Measurements from ENCODE around the gene NECTIN1. TPM values are rescaled to one million over a fixed set of nuclear protein-coding genes. Genes with fewer than 3 reads are reported as not detected.

NECTIN1 gene, protein sequence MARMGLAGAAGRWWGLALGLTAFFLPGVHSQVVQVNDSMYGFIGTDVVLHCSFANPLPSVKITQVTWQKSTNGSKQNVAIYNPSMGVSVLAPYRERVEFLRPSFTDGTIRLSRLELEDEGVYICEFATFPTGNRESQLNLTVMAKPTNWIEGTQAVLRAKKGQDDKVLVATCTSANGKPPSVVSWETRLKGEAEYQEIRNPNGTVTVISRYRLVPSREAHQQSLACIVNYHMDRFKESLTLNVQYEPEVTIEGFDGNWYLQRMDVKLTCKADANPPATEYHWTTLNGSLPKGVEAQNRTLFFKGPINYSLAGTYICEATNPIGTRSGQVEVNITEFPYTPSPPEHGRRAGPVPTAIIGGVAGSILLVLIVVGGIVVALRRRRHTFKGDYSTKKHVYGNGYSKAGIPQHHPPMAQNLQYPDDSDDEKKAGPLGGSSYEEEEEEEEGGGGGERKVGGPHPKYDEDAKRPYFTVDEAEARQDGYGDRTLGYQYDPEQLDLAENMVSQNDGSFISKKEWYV
- 58.2 TPM for total RNA-seq

DNA sequence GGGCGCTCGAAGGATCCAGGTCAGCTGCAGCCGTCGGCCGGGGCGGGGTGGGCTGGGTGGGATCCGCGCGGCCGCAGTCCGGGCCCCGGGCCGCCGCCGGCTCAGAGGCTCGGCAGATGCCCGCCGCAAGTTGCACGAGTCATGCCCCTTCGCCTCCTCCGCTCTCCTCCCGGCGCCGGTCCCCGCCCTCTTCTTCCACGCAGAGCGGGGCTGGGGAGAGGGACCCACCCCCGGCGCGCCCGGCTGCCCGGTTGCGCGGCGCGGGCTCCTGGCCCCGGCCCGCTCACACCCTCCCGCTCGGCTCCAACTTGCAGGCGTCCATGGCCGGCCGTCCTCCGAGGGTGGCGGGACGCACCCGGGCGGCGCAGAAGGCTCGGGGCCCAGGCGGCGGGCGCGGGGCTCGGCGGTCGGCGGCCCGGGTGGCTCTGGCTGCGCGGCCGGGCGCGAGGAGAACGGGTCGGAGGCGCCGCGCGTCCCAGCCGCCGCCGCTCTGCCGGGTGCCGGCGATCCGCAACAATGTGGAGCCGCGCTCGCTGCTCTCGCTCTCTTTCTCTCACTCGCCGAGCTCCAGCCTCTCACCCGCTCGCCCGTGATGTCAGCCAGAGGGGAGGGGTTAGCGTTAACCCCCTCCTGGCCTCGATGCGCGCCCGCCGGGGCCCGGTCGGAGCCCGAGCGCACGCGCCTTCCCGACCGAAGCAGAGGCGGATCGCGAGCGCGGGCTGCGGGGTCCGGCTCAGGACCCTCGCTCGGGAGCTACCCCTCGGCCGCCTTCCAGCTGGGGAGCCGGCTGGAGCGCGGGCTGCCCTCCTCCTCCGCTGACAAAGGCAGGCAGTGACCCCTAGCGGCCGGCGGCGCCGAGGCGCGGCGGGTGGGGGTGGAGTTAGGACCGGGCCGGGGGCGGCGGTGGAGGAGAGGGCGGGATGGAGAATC is at the start of gene NECTIN1:
TSS of gene NECTIN1 (minus strand) at position 550 of the 930 bp plus-strand sequence. CDS start 647 bp downstream, outside the sequence.
- no peaks in the 10 kb centered on the region for H3K27me3 ChIP-seq
- no peaks in the 10 kb centered on the region for H3K9me3 ChIP-seq
- no peak for DNase-seq (ENCODE audit: extremely low spot score in 2 of 2)
- H3K4me3 ChIP-seq = peak within 1 kb of the TSS; percentile 83
- H3K36me3 ChIP-seq = no peaks in the 10 kb centered on the region
- peak in 1 of 2 donors; percentile 73 for TF ChIP-seq POLR2A (IDR thresholded peaks at IDR 0.05)
- TF ChIP-seq, protein P1, sequence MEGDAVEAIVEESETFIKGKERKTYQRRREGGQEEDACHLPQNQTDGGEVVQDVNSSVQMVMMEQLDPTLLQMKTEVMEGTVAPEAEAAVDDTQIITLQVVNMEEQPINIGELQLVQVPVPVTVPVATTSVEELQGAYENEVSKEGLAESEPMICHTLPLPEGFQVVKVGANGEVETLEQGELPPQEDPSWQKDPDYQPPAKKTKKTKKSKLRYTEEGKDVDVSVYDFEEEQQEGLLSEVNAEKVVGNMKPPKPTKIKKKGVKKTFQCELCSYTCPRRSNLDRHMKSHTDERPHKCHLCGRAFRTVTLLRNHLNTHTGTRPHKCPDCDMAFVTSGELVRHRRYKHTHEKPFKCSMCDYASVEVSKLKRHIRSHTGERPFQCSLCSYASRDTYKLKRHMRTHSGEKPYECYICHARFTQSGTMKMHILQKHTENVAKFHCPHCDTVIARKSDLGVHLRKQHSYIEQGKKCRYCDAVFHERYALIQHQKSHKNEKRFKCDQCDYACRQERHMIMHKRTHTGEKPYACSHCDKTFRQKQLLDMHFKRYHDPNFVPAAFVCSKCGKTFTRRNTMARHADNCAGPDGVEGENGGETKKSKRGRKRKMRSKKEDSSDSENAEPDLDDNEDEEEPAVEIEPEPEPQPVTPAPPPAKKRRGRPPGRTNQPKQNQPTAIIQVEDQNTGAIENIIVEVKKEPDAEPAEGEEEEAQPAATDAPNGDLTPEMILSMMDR (IDR thresholded peaks at IDR 0.05) = peak; percentile 76 to 89 (median 82)
- peak in 1 of 2 donors; percentile 66 for TF ChIP-seq POLR2AphosphoS5 (IDR thresholded peaks at IDR 0.05; ENCODE audit: insufficient read depth in 1 of 2, low read depth in 1 of 2)
- peak within 1 kb of the TSS; percentile 92 for H3K27ac ChIP-seq
- peaks cover 40% of the 10 kb centered on the region for H3K4me1 ChIP-seq
- intact Hi-C loops (cut with DNase I) = loop anchor here (5.0 kb wide), 1 partner anchor 57 kb away; no protein-coding TSS in a partner anchor

DNA sequence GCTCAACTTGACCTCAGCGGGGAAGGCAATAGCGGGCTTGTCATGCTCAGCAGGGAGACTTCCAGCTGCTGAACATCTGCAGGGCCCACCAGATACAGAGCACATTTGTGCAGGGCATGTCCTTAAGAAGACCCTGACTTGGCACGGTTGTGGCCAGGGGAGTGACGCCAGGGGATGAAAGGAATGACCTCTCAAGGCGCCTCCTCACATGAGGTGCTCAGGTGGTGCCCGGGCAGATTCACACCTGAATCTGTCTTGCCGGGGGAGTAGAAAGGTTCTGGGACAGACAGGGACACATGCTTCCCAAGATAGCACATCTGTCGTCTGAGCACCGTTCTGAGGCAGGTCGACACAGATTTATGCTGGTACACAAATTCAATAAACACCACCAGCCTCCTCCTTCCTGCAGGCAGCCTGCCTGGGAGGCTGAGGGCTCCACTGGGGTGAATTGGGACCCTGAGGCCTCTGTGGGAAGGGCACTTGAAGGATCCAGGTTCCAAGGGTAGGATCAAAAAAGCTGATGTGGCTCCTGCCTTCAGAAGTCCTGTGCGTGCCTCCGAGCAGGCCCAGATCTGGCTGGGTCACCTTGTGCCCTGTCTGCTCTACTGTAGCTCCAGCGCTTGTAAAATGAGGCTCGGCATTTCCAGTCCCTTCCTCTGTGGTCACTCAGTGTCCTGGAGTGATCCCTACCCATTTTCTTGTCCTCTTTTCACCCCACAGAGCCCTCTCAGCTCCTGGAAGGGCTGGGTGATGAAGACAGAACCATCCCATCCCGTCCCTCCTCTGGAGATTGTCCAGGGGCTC is 49.6 kb upstream of the NECTIN1 start:
- DNase-seq (ENCODE audit: extremely low spot score in 2 of 2) = no peak
- no peaks in the 10 kb centered on the region for H3K9me3 ChIP-seq
- TF ChIP-seq POLR2A (IDR thresholded peaks at IDR 0.05) (no peak), POLR2AphosphoS5 (IDR thresholded peaks at IDR 0.05; ENCODE audit: insufficient read depth in 1 of 2, low read depth in 1 of 2) (no peak)
- TF ChIP-seq, protein P1 (IDR thresholded peaks at IDR 0.05) = no peak
- no peak overlapping the region for H3K27ac ChIP-seq
- H3K27me3 ChIP-seq = no peaks in the 10 kb centered on the region
- no peak overlapping the region for H3K4me3 ChIP-seq
- H3K4me1 ChIP-seq = no peaks in the 10 kb centered on the region
- H3K36me3 ChIP-seq = no peaks in the 10 kb centered on the region
- intact Hi-C loops (cut with DNase I) = no loop called here

DNA sequence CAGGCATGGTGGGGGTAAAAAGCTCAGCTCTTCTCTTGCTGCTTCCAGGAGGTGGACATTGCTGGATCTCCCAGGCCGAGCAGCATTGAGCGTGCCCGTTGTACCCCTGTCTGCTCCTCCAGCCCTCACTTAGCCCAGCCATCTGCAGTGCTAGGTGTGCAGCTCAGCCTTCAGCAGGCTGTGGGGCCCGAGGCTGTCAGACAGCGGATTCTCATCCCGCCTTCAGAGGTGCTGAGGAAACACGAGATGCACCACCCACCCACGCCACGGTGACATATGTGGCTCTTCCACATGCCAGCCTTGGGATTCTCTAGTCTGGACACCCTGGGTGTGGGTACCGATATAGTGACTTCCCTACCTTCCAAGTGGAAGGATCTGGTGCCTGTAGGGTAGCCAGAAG is 48.9 kb upstream of the NECTIN1 start:
- H3K36me3 ChIP-seq = no peaks in the 10 kb centered on the region
- H3K4me3 ChIP-seq = no peak overlapping the region
- no peaks in the 10 kb centered on the region for H3K9me3 ChIP-seq
- no peak overlapping the region for H3K27ac ChIP-seq
- intact Hi-C loops (cut with DNase I) = no loop called here
- no peak for DNase-seq (ENCODE audit: extremely low spot score in 2 of 2)
- TF ChIP-seq POLR2A (IDR thresholded peaks at IDR 0.05) = no peak
- TF ChIP-seq, protein P1 (IDR thresholded peaks at IDR 0.05) = no peak
- no peaks in the 10 kb centered on the region for H3K27me3 ChIP-seq
- H3K4me1 ChIP-seq = no peaks in the 10 kb centered on the region

DNA sequence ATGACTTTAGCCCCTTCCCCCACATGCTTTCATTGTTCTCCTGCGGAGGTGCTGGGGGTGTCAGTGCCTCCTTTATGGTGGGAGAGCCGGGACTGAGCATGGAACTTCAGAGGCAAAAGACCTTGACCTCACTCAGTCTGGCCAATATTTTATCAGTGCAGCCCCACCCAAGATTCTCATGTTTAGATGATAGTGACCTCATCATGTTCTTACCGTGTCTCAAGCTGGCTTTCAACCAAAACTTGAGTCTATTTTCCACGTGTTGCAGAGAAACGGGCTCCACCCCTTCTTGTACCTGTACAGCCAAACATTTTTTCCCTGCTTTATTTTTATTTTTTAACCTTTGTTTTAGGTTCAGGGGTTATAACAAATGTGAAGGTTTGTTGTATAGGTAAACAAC is 47.7 kb upstream of the NECTIN1 start:
- TF ChIP-seq, protein P1 (IDR thresholded peaks at IDR 0.05) = no peak
- no peak for TF ChIP-seq POLR2A (IDR thresholded peaks at IDR 0.05)
- TF ChIP-seq POLR2AphosphoS5 (IDR thresholded peaks at IDR 0.05; ENCODE audit: insufficient read depth in 1 of 2, low read depth in 1 of 2) = no peak

More for the DNA sequence above, 47.7 kb upstream of the NECTIN1 start:
- Histone ChIP-seq H3K9me3 (no peaks in the 10 kb centered on the region), H3K27ac (no peak overlapping the region), H3K4me1 (no peaks in the 10 kb centered on the region), H3K27me3 (no peaks in the 10 kb centered on the region), H3K36me3 (no peaks in the 10 kb centered on the region), H3K4me3 (no peak overlapping the region)
- DNase-seq (ENCODE audit: extremely low spot score in 2 of 2) = no peak
- intact Hi-C loops (cut with DNase I) = no loop called here
